ENCODE data around the gene C3.

The C3 gene

DNA sequence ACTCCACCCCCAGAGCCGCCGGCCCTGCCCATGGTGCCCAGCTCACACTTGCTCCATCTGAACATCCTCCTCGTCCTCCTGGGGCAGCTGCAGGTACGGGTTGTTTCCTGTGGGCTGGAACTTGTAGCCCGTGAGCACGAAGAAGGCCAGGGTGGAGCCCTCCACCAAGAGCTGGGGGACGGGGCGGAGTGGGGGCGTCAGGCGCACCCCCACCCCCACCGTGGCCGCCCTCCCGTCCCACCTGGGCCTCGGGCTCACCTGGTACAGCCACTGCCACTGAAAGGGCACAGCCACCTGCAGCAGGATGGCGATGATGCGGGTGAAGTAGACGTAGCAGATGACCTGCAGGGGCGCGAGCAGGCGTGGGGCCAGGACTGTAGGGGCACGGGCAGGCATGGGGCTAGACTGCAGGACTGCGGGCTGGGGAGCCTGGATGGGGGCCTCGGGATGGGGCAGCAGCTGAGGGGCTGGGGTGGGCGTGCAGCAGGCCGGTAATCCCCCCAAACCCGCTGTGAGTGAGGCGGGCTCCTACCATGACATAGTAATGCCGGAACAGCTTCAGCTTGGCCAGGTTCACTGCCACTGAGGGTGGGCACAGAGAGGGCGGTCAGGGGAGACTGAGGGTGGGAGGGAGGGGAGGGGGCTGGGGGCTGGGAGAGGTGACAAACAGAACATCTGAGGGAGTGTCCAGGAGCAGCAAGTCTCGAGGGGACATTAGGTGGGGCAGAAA is 10.7 kb upstream of the C3 start:
- H3K27me3 ChIP-seq (ENCODE audit: insufficient read depth, low read length, poor library complexity, severe bottlenecking) = no peaks in the 10 kb centered on the region
- H3K4me1 ChIP-seq (ENCODE audit: insufficient read depth, low read length, poor library complexity, severe bottlenecking) = peaks cover 8% of the 10 kb centered on the region
- H2AFZ ChIP-seq (ENCODE audit: low read length) = no peak overlapping the region
- H4K20me1 ChIP-seq (ENCODE audit: insufficient read depth, low read length, poor library complexity, severe bottlenecking) = peaks cover 1% of the 10 kb centered on the region
- H3K36me3 ChIP-seq (ENCODE audit: insufficient read depth, low read length) = no peaks in the 10 kb centered on the region
- H3K4me2 ChIP-seq (ENCODE audit: low read depth, low read length, poor library complexity, severe bottlenecking) = no peak overlapping the region
- no peak for TF ChIP-seq EZH2phosphoT487 (IDR thresholded peaks at IDR 0.05; ENCODE audit: borderline replicate concordance)
- TF ChIP-seq, protein P1, sequence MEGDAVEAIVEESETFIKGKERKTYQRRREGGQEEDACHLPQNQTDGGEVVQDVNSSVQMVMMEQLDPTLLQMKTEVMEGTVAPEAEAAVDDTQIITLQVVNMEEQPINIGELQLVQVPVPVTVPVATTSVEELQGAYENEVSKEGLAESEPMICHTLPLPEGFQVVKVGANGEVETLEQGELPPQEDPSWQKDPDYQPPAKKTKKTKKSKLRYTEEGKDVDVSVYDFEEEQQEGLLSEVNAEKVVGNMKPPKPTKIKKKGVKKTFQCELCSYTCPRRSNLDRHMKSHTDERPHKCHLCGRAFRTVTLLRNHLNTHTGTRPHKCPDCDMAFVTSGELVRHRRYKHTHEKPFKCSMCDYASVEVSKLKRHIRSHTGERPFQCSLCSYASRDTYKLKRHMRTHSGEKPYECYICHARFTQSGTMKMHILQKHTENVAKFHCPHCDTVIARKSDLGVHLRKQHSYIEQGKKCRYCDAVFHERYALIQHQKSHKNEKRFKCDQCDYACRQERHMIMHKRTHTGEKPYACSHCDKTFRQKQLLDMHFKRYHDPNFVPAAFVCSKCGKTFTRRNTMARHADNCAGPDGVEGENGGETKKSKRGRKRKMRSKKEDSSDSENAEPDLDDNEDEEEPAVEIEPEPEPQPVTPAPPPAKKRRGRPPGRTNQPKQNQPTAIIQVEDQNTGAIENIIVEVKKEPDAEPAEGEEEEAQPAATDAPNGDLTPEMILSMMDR (conservative IDR thresholded peaks at IDR 0.05; ENCODE audit: low read length) = no peak
- H3K4me3 ChIP-seq (ENCODE audit: low read length, poor library complexity, severe bottlenecking) = no peak overlapping the region
- H3K9ac ChIP-seq (ENCODE audit: low read depth, low read length, poor library complexity, severe bottlenecking) = no peak overlapping the region
- no peaks in the 10 kb centered on the region for H3F3A ChIP-seq (ENCODE audit: low read depth)
- no peaks in the 10 kb centered on the region for H3K9me3 ChIP-seq (ENCODE audit: insufficient read depth, low read depth, low read length)
- peaks cover 9% of the 10 kb centered on the region; the same call in 1 of the 2 replicates for H3K79me2 ChIP-seq (ENCODE audit: insufficient read depth, low read length)
- no peaks in the 10 kb centered on the region for H3K9me2 ChIP-seq (replicated peaks; ENCODE audit: low read depth, low read length)

DNA sequence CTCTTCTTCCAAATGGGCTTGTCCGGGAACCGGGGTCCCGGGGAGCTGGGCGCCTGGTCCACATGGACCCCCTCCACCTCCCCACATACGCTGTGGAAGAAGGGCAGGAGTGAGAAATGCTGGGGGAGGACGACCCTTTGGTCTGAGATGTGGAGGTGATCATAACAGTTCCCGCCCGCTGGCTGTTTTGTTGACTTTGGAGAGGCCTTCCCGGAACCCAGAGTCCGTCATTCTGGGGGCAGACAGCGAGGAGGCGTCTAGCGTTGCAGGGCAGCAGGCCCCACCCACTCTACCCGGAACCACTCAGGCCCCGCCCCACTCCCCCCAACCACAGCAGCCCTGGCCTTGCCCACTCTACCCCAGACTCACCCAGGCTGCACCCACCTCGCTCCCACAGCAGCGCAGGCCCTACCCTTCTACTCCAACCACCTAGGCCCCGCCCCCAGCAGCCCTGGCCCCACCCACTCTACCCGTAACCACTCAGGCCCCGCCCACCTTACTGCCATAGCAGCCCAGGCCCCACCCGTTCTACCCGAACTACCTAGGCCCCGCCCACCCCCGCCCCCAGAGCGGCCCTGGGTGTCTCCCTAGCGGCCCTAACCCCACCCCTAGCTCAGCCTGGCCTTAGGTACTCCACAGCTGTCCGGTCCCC is 9.8 kb upstream of the C3 start:
- no peak for TF ChIP-seq EZH2phosphoT487 (IDR thresholded peaks at IDR 0.05; ENCODE audit: borderline replicate concordance)
- TF ChIP-seq, protein P1 (conservative IDR thresholded peaks at IDR 0.05; ENCODE audit: low read length) = no peak
- Histone ChIP-seq H3K4me3 (ENCODE audit: low read length, poor library complexity, severe bottlenecking) (no peak overlapping the region), H2AFZ (ENCODE audit: low read length) (no peak overlapping the region), H3F3A (ENCODE audit: low read depth) (no peaks in the 10 kb centered on the region), H3K79me2 (ENCODE audit: insufficient read depth, low read length) (peaks cover under 1% of the 10 kb centered on the region; the same call in 1 of the 2 replicates), H3K36me3 (ENCODE audit: insufficient read depth, low read length) (no peaks in the 10 kb centered on the region), H3K9me3 (ENCODE audit: insufficient read depth, low read depth, low read length) (no peaks in the 10 kb centered on the region), H4K20me1 (ENCODE audit: insufficient read depth, low read length, poor library complexity, severe bottlenecking) (no peaks in the 10 kb centered on the region), H3K4me1 (ENCODE audit: insufficient read depth, low read length, poor library complexity, severe bottlenecking) (no peaks in the 10 kb centered on the region), H3K9ac (ENCODE audit: low read depth, low read length, poor library complexity, severe bottlenecking) (no peak overlapping the region), H3K4me2 (ENCODE audit: low read depth, low read length, poor library complexity, severe bottlenecking) (no peak overlapping the region), H3K27me3 (ENCODE audit: insufficient read depth, low read length, poor library complexity, severe bottlenecking) (no peaks in the 10 kb centered on the region), H3K9me2 (replicated peaks; ENCODE audit: low read depth, low read length) (no peaks in the 10 kb centered on the region)

DNA sequence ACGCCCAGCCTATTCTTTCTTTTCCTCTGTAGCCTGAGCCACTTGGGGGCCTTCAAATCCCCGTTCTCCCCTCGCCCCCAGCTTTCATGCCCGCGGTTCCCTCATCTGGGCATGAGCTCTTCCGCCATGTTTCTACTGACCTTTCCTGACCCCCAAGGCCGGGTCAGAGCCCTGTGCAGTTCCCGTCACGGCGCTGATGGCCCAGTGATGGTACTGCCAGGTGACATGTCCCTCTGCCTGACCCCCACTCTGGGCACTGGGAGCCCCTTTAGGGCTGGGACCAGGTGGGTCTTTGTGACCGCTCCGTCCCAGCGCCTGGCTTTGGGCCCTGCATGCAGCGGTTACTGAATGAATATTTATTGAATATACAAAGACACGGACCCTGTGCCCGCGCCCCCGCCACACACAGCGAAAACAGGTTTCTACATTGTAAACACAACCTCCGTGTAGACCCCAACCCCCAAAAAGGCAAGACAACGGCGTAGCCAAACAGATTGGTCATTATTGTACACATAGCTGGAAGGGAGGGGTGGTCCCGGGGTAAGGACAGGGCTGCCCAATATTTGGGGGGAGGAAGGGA is 9.2 kb upstream of the C3 start:
- no peaks in the 10 kb centered on the region for H3K4me1 ChIP-seq (ENCODE audit: insufficient read depth, low read length, poor library complexity, severe bottlenecking)
- no peak overlapping the region for H3K4me2 ChIP-seq (ENCODE audit: low read depth, low read length, poor library complexity, severe bottlenecking)
- no peak for TF ChIP-seq EZH2phosphoT487 (IDR thresholded peaks at IDR 0.05; ENCODE audit: borderline replicate concordance)
- TF ChIP-seq, protein P1 (conservative IDR thresholded peaks at IDR 0.05; ENCODE audit: low read length) = no peak
- no peaks in the 10 kb centered on the region for H3K79me2 ChIP-seq (ENCODE audit: insufficient read depth, low read length)
- H2AFZ ChIP-seq (ENCODE audit: low read length) = no peak overlapping the region
- H4K20me1 ChIP-seq (ENCODE audit: insufficient read depth, low read length, poor library complexity, severe bottlenecking) = no peaks in the 10 kb centered on the region
- H3K4me3 ChIP-seq (ENCODE audit: low read length, poor library complexity, severe bottlenecking) = no peak overlapping the region
- H3F3A ChIP-seq (ENCODE audit: low read depth) = no peaks in the 10 kb centered on the region
- H3K9me2 ChIP-seq (replicated peaks; ENCODE audit: low read depth, low read length) = no peaks in the 10 kb centered on the region
- no peaks in the 10 kb centered on the region for H3K27me3 ChIP-seq (ENCODE audit: insufficient read depth, low read length, poor library complexity, severe bottlenecking)
- no peaks in the 10 kb centered on the region for H3K36me3 ChIP-seq (ENCODE audit: insufficient read depth, low read length)
- no peaks in the 10 kb centered on the region for H3K9me3 ChIP-seq (ENCODE audit: insufficient read depth, low read depth, low read length)
- no peak overlapping the region for H3K9ac ChIP-seq (ENCODE audit: low read depth, low read length, poor library complexity, severe bottlenecking)

Measured in Loucy (cell line).